ENCODE data around the gene AIFM3. TPM values are rescaled to one million over a fixed set of nuclear protein-coding genes. Genes with fewer than 3 reads are reported as not detected.
A peak's percentile ranks its signal among the peaks of the same experiment; 100 is the strongest.
"Not testable (repeated sequence)": the region's sequence is repeated elsewhere in the genome, so short reads cannot be mapped to it uniquely, and the experiment has no call there.

AIFM3 gene
- total RNA-seq, 4 donors from 2014 or later, result 9.5 to 21.9 (median 11.7) TPM

GRCh38 chr22:20926243-20926642 lies 40.8 kb upstream of the AIFM3 start:
- H3K9me3 ChIP-seq, result no peaks in the 10 kb centered on the region
- TF ChIP-seq CTCF (IDR thresholded peaks at IDR 0.05) (no peak), POLR2A (IDR thresholded peaks at IDR 0.05) (no peak)
- no peaks in the 10 kb centered on the region for H3K27me3 ChIP-seq
- DNase-seq, result no peak
- H3K27ac ChIP-seq, result no peak overlapping the region
- H3K36me3 ChIP-seq, result no peaks in the 10 kb centered on the region
- peaks cover 0 to 42% (median 2%) of the 10 kb centered on the region in 4 donors for H3K4me1 ChIP-seq
- no peak overlapping the region for H3K4me3 ChIP-seq

GRCh38 chr22:20927940-20928572 lies 39.0 kb upstream of the AIFM3 start:
- H3K4me1 ChIP-seq, result peaks cover 0 to 35% (median 2%) of the 10 kb centered on the region in 4 donors
- no peak overlapping the region for H3K4me3 ChIP-seq
- no peak overlapping the region for H3K27ac ChIP-seq
- no peaks in the 10 kb centered on the region for H3K9me3 ChIP-seq
- no peaks in the 10 kb centered on the region for H3K36me3 ChIP-seq
- no peak for TF ChIP-seq POLR2A (IDR thresholded peaks at IDR 0.05)
- TF ChIP-seq CTCF (IDR thresholded peaks at IDR 0.05), result no peak
- DNase-seq, result peak in 1 of 3 donors; percentile 14
- H3K27me3 ChIP-seq, result no peaks in the 10 kb centered on the region

GRCh38 chr22:20928573-20928967 lies 38.5 kb upstream of the AIFM3 start:
- Histone ChIP-seq H3K4me1 (peaks cover 0 to 31% (median 2%) of the 10 kb centered on the region in 4 donors), H3K36me3 (peaks cover 0 to 2% (median 0%) of the 10 kb centered on the region in 3 donors), H3K27ac (no peak overlapping the region), H3K27me3 (no peaks in the 10 kb centered on the region), H3K9me3 (no peaks in the 10 kb centered on the region), H3K4me3 (no peak overlapping the region)
- DNase-seq, result peak in 1 of 3 donors; percentile 31
- TF ChIP-seq CTCF (IDR thresholded peaks at IDR 0.05), result no peak
- no peak for TF ChIP-seq POLR2A (IDR thresholded peaks at IDR 0.05)

- H3K36me3 ChIP-seq, result peaks cover 0 to 15% (median 0%) of the 10 kb centered on the region in 3 donors
- H3K27me3 ChIP-seq, result no peaks in the 10 kb centered on the region
- no peak overlapping the region for H3K27ac ChIP-seq
- TF ChIP-seq POLR2A (IDR thresholded peaks at IDR 0.05) (no peak), CTCF (IDR thresholded peaks at IDR 0.05) (no peak)
- peaks cover 0 to 28% (median 2%) of the 10 kb centered on the region in 4 donors for H3K4me1 ChIP-seq
- no peak for DNase-seq
- no peak overlapping the region for H3K4me3 ChIP-seq
- H3K9me3 ChIP-seq, result no peaks in the 10 kb centered on the region
Measured at GRCh38 chr22:20930004-20930403, 37.1 kb upstream of the AIFM3 start.

- peak in 2 of 3 donors; percentile 4 to 33 for DNase-seq
- H3K27ac ChIP-seq, H3K27me3 ChIP-seq, H3K4me3 ChIP-seq, H3K9me3 ChIP-seq: not testable (repeated sequence)
- peaks cover 0 to 32% (median 2%) of the 10 kb centered on the region in 4 donors for H3K4me1 ChIP-seq
- H3K36me3 ChIP-seq, result peaks cover 0 to 19% (median 0%) of the 10 kb centered on the region in 3 donors
Measured at GRCh38 chr22:20930435-20930834, 36.6 kb upstream of the AIFM3 start.

- Histone ChIP-seq H3K4me3 (no peak overlapping the region), H3K27me3 (no peaks in the 10 kb centered on the region), H3K27ac (no peak overlapping the region), H3K4me1 (peaks cover 0 to 37% (median under 1%) of the 10 kb centered on the region in 4 donors), H3K9me3 (no peaks in the 10 kb centered on the region), H3K36me3 (peaks cover 0 to 24% (median 0%) of the 10 kb centered on the region in 3 donors)
- DNase-seq, result no peak
- TF ChIP-seq POLR2A (IDR thresholded peaks at IDR 0.05) (no peak), CTCF (IDR thresholded peaks at IDR 0.05) (no peak)
Measured at GRCh38 chr22:20931126-20931654, 35.9 kb upstream of the AIFM3 start.
